ENCODE results near the gene P2RY2.

P2RY2 gene

DNA sequence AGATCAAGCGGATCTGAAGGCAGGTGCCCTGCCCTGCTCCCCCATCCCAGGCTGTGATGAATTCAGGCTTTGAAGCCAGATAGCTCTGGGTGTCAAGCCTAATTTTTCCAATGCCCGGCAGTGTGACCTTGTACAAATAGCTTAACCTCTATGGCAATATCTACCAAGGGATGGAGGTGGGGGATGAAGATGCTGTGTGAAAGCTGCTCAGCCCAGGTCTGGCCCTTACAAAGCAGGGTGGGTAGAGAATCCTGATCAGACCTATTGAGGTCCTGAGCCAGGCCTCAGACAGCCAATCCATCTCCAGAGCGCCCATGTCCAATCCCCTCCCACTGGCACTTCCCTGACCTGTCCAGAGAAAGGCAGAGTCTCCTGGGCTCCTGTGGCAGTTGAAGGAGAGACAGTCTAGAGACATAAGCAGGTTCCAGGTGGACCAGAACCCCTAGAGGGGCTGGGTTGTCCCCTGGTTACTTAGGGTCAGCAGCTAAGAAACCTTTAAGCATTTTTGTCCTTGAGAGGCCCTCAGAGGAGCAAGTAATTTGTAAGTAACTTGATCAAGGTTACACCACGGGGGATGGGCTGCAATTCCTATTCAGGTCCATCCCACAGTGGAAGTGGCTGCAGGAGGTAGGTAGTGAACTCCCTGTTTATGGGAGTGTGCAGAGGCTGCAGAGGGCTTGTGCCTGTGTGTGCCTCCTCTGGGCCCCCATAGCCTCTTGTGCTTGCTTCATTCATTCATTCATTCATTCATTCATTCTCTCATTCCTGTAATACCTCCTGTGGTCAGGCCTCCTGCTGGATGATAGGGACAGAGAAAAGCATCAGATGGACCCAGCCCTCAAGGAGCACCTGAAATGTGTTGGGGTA lies 10.4 kb downstream of the P2RY2 start:
- no peak overlapping the region for H3K9ac ChIP-seq (ENCODE audit: low read length)
- no peak overlapping the region for H3K4me2 ChIP-seq (ENCODE audit: low read depth, low read length)
- H3K9me3 ChIP-seq (replicated peaks; ENCODE audit: insufficient read depth, low read length) = no peaks in the 10 kb centered on the region
- H3F3A ChIP-seq (ENCODE audit: insufficient read depth, low read length) = no peaks in the 10 kb centered on the region
- H3K9me2 ChIP-seq (replicated peaks; ENCODE audit: insufficient read depth, low read length) = no peaks in the 10 kb centered on the region
- no peaks in the 10 kb centered on the region for H3K27me3 ChIP-seq (replicated peaks; ENCODE audit: insufficient read depth, low read length)
- H3K36me3 ChIP-seq (replicated peaks; ENCODE audit: insufficient read depth, low read length) = no peaks in the 10 kb centered on the region
- no peak for DNase-seq
- no peaks in the 10 kb centered on the region for H3K4me1 ChIP-seq (ENCODE audit: low read length)
- TF ChIP-seq EZH2 (optimal IDR thresholded peaks at IDR 0.05; ENCODE audit: low read depth, low read length) = no peak
- no peak for TF ChIP-seq EZH2phosphoT487 (IDR thresholded peaks at IDR 0.05; ENCODE audit: low read length)
- TF ChIP-seq, protein P1, sequence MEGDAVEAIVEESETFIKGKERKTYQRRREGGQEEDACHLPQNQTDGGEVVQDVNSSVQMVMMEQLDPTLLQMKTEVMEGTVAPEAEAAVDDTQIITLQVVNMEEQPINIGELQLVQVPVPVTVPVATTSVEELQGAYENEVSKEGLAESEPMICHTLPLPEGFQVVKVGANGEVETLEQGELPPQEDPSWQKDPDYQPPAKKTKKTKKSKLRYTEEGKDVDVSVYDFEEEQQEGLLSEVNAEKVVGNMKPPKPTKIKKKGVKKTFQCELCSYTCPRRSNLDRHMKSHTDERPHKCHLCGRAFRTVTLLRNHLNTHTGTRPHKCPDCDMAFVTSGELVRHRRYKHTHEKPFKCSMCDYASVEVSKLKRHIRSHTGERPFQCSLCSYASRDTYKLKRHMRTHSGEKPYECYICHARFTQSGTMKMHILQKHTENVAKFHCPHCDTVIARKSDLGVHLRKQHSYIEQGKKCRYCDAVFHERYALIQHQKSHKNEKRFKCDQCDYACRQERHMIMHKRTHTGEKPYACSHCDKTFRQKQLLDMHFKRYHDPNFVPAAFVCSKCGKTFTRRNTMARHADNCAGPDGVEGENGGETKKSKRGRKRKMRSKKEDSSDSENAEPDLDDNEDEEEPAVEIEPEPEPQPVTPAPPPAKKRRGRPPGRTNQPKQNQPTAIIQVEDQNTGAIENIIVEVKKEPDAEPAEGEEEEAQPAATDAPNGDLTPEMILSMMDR (IDR thresholded peaks at IDR 0.05; ENCODE audit: low read length) = no peak
- no peaks in the 10 kb centered on the region for H3K79me2 ChIP-seq (ENCODE audit: low read length)
- H3K4me3 ChIP-seq (ENCODE audit: low read length) = no peak overlapping the region
- no peak overlapping the region for H2AFZ ChIP-seq (ENCODE audit: low read length)
- no peaks in the 10 kb centered on the region for H4K20me1 ChIP-seq (ENCODE audit: insufficient read depth, low read length)
- no peak overlapping the region for H3K27ac ChIP-seq (ENCODE audit: low read length)

DNA sequence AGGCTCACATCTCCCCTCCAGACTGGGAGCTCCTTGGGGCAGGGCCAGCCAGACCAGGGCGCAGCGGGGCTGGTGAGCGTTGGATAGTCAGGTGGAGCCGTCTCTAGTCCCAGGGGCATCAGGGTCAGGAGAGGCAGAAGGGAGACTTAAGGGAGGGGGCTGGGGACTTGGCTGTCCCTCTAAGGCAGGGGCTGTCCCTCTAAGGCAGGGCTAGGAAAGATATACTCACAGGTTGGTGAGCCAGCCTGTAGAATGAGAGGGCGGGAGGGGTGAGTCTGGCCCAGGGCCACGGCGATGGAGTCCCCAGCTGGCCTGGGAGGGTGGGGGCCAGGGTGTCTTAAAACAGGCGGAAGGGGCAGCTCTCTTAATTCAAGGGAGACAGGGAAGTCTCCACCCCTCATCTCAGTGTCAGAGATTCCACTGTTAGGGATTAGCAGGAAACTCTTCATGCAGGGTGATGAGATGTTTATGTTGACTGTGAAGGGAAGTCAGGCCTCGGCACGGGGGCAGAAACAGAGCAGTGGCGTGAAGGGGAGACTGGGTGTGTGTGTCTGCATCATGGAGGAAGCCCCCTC lies 11.3 kb downstream of the P2RY2 start:
- Histone ChIP-seq H3K4me1 (ENCODE audit: low read length) (no peaks in the 10 kb centered on the region), H3K27ac (ENCODE audit: low read length) (no peak overlapping the region), H3K9me3 (replicated peaks; ENCODE audit: insufficient read depth, low read length) (no peaks in the 10 kb centered on the region), H3K9me2 (replicated peaks; ENCODE audit: insufficient read depth, low read length) (no peaks in the 10 kb centered on the region), H3K4me3 (ENCODE audit: low read length) (no peak overlapping the region), H3K27me3 (replicated peaks; ENCODE audit: insufficient read depth, low read length) (no peaks in the 10 kb centered on the region), H3K36me3 (replicated peaks; ENCODE audit: insufficient read depth, low read length) (no peaks in the 10 kb centered on the region), H2AFZ (ENCODE audit: low read length) (no peak overlapping the region), H3K9ac (ENCODE audit: low read length) (no peak overlapping the region), H3F3A (ENCODE audit: insufficient read depth, low read length) (no peaks in the 10 kb centered on the region), H3K4me2 (ENCODE audit: low read depth, low read length) (no peak overlapping the region), H4K20me1 (ENCODE audit: insufficient read depth, low read length) (no peaks in the 10 kb centered on the region), H3K79me2 (ENCODE audit: low read length) (no peaks in the 10 kb centered on the region)
- TF ChIP-seq, protein P1 (IDR thresholded peaks at IDR 0.05; ENCODE audit: low read length) = no peak
- no peak for TF ChIP-seq EZH2phosphoT487 (IDR thresholded peaks at IDR 0.05; ENCODE audit: low read length)
- TF ChIP-seq EZH2 (optimal IDR thresholded peaks at IDR 0.05; ENCODE audit: low read depth, low read length) = no peak
- no peak for DNase-seq

DNA sequence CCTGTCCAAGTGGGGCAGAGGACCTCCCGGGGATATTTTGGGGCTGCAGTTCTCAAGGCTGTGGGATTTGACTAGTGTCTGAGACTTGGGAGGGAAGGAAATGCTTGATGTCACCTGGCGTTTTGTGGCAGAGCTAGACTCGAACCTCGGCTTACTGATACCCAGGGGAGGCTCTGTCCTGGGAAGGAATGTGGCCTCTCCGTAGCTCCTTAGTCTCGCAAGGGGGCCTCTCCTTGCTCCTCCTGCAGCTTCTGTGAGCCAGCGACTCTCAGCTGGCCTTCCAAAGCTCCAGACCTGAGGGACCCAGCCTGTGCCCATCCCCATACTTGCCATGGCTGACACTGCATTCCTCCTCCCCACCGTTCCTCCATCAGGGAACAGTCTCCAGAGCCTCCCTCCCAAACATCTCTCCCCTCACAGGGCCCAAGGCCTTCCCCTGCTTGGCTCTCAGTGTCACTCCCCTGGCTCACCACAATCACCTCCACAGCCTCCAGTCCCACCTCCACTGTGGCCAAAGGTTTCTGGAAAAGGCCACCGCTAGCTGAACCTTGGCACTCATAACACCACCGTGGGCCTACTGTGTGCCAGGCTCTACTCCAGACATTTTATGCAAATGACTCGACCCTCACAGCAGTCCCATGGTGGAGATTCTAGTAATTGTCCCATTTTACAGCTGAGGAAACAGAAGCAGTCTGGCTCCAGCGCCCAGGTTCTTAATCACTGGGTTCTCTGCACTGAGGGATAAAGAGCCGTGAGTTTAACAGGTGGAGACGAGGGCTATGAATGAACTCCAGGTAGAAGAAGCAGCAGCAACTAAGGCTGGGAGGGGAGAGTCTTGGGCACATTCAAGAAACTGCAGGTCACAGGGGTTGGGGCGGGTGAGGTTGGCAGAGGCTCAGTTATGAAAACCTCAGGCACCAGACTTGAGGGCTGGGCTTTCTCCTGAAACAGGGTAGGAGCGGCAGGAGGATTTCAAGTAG lies 12.1 kb downstream of the P2RY2 start:
- no peak for TF ChIP-seq EZH2 (optimal IDR thresholded peaks at IDR 0.05; ENCODE audit: low read depth, low read length)
- TF ChIP-seq EZH2phosphoT487 (IDR thresholded peaks at IDR 0.05; ENCODE audit: low read length) = no peak
- TF ChIP-seq, protein P1 (IDR thresholded peaks at IDR 0.05; ENCODE audit: low read length) = no peak
- Histone ChIP-seq H2AFZ (ENCODE audit: low read length) (no peak overlapping the region), H3K36me3 (replicated peaks; ENCODE audit: insufficient read depth, low read length) (no peaks in the 10 kb centered on the region), H3K79me2 (ENCODE audit: low read length) (no peaks in the 10 kb centered on the region), H3K27me3 (replicated peaks; ENCODE audit: insufficient read depth, low read length) (no peaks in the 10 kb centered on the region), H3K9me3 (replicated peaks; ENCODE audit: insufficient read depth, low read length) (no peaks in the 10 kb centered on the region), H3K27ac (ENCODE audit: low read length) (no peak overlapping the region), H3K9ac (ENCODE audit: low read length) (no peak overlapping the region), H3K9me2 (replicated peaks; ENCODE audit: insufficient read depth, low read length) (no peaks in the 10 kb centered on the region), H3K4me2 (ENCODE audit: low read depth, low read length) (no peak overlapping the region), H4K20me1 (ENCODE audit: insufficient read depth, low read length) (no peaks in the 10 kb centered on the region), H3K4me1 (ENCODE audit: low read length) (no peaks in the 10 kb centered on the region), H3F3A (ENCODE audit: insufficient read depth, low read length) (no peaks in the 10 kb centered on the region), H3K4me3 (ENCODE audit: low read length) (no peak overlapping the region)
- DNase-seq = no peak
